ENCODE data around the gene LRRC14B. TPM values are rescaled to one million over a fixed set of nuclear protein-coding genes. Genes with fewer than 3 reads are reported as not detected.

Gene LRRC14B
- total RNA-seq, 1 donor from 2014 or later: not detected

GRCh38 chr5:187617-188451 is 3.5 kb upstream of the LRRC14B start:
- TF ChIP-seq CTCF (IDR thresholded peaks at IDR 0.05): no peak

GRCh38 chr5:188488-189481 is 2.5 kb upstream of the LRRC14B start:
- Histone ChIP-seq H3K4me1 (peaks cover 16% of the 10 kb centered on the region), H3K27me3 (ENCODE audit: low read depth) (peaks cover 10% of the 10 kb centered on the region), H3K9me3 (no peaks in the 10 kb centered on the region), H3K36me3 (no peaks in the 10 kb centered on the region), H3K4me3 (peak overlapping the region; percentile 31), H3K27ac (no peak overlapping the region)
- peak; percentile 98 for TF ChIP-seq CTCF (IDR thresholded peaks at IDR 0.05)
- peak; percentile 91 for DNase-seq
- intact Hi-C loops (cut with DNase I): no loop called here
- ATAC-seq: peak; percentile 91 to 92

More at GRCh38 chr5:187617-188451, 3.5 kb upstream of the LRRC14B start:
- Histone ChIP-seq H3K9me3 (no peaks in the 10 kb centered on the region), H3K4me1 (peaks cover 16% of the 10 kb centered on the region), H3K4me3 (peak overlapping the region; percentile 31), H3K36me3 (no peaks in the 10 kb centered on the region), H3K27ac (no peak overlapping the region), H3K27me3 (ENCODE audit: low read depth) (peaks cover 10% of the 10 kb centered on the region)
- no peak for DNase-seq
- intact Hi-C loops (cut with DNase I): no loop called here
- no peak for ATAC-seq

- H3K27me3 ChIP-seq (ENCODE audit: low read depth): peaks cover 10% of the 10 kb centered on the region
- peaks cover 16% of the 10 kb centered on the region for H3K4me1 ChIP-seq
- no peak for ATAC-seq
- intact Hi-C loops (cut with DNase I): no loop called here
- DNase-seq: no peak
- TF ChIP-seq CTCF (IDR thresholded peaks at IDR 0.05): no peak
- no peaks in the 10 kb centered on the region for H3K9me3 ChIP-seq
- H3K36me3 ChIP-seq: no peaks in the 10 kb centered on the region
- H3K27ac ChIP-seq: no peak overlapping the region
- no peak overlapping the region for H3K4me3 ChIP-seq
Observed at GRCh38 chr5:189486-189885, 1.8 kb upstream of the LRRC14B start.

GRCh38 chr5:189976-190365 is 1.3 kb upstream of the LRRC14B start:
- Histone ChIP-seq H3K27ac (no peak overlapping the region), H3K4me1 (peaks cover 16% of the 10 kb centered on the region), H3K36me3 (no peaks in the 10 kb centered on the region), H3K4me3 (no peak overlapping the region), H3K9me3 (no peaks in the 10 kb centered on the region), H3K27me3 (ENCODE audit: low read depth) (peaks cover 10% of the 10 kb centered on the region)
- ATAC-seq: no peak
- intact Hi-C loops (cut with DNase I): no loop called here
- DNase-seq: no peak
- TF ChIP-seq CTCF (IDR thresholded peaks at IDR 0.05): no peak

- Histone ChIP-seq H3K36me3 (no peaks in the 10 kb centered on the region), H3K9me3 (no peaks in the 10 kb centered on the region), H3K4me1 (peaks cover 16% of the 10 kb centered on the region), H3K27me3 (ENCODE audit: low read depth) (peaks cover 10% of the 10 kb centered on the region), H3K27ac (no peak overlapping the region), H3K4me3 (no peak overlapping the region)
- no peak for TF ChIP-seq CTCF (IDR thresholded peaks at IDR 0.05)
- ATAC-seq (no peak), DNase-seq (no peak)
- intact Hi-C loops (cut with DNase I): no loop called here
Observed at GRCh38 chr5:190366-191035, 794 bp upstream of the LRRC14B start.
